H9 (cell line): ENCODE measurements around the gene CFAP107. TPM values are rescaled to one million over a fixed set of nuclear protein-coding genes. Genes with fewer than 3 reads are reported as not detected.

Experiments used
- DNase-seq: peaks from one replicate; pipeline ENCODE4 v3.0.0-alpha.2; 2017
- H2AFZ ChIP-seq: one replicate; pipeline ENCODE4 v1.6.1; 2013; ENCODE audit warnings: mild to moderate bottlenecking, low read length, control low read depth, moderate library complexity
- H2AK5ac ChIP-seq: 2 replicates; pipeline ENCODE4 v1.6.1; 2013; ENCODE audit warnings: low read length, control low read depth, mixed read lengths; ENCODE audit not compliant: insufficient read length
- H2BK120ac ChIP-seq: one replicate; pipeline ENCODE4 v1.6.1; 2013; ENCODE audit warnings: low read depth, mild to moderate bottlenecking, low read length, control low read depth, inconsistent platforms; ENCODE audit not compliant: poor library complexity, severe bottlenecking
- H2BK12ac ChIP-seq: 2 replicates; pipeline ENCODE4 v1.6.1; 2013; ENCODE audit warnings: low read length, control low read depth, mixed read lengths, low read depth; ENCODE audit not compliant: insufficient read length
- H2BK15ac ChIP-seq: 2 replicates; pipeline ENCODE4 v1.6.1; 2013; ENCODE audit warnings: low read depth, low read length, control low read depth
- H2BK20ac ChIP-seq: one replicate; pipeline ENCODE4 v1.6.1; 2013; ENCODE audit warnings: low read depth, mild to moderate bottlenecking, low read length, control low read depth, inconsistent platforms; ENCODE audit not compliant: poor library complexity, severe bottlenecking
- H2BK5ac ChIP-seq: 2 replicates; pipeline ENCODE4 v1.6.1; 2013; ENCODE audit warnings: low read length, control low read depth, mixed read lengths; ENCODE audit not compliant: insufficient read length
- H3K14ac ChIP-seq: 2 replicates; pipeline ENCODE4 v1.6.1; 2013; ENCODE audit warnings: low read length, control low read depth; ENCODE audit not compliant: insufficient read depth
- H3K18ac ChIP-seq: 2 replicates; pipeline ENCODE4 v1.6.1; 2013; ENCODE audit warnings: low read depth, mild to moderate bottlenecking, mixed read lengths, low read length, control low read depth; ENCODE audit not compliant: insufficient read length
- H3K23ac ChIP-seq: 2 replicates; pipeline ENCODE4 v1.6.1; 2013; ENCODE audit warnings: low read length, control low read depth, mixed read lengths, low read depth; ENCODE audit not compliant: insufficient read length
- H3K23me2 ChIP-seq: 2 replicates; pipeline ENCODE4 v1.6.1; 2013; ENCODE audit warnings: low read depth, mild to moderate bottlenecking, mixed read lengths, low read length, control low read depth; ENCODE audit not compliant: insufficient read length, poor library complexity, severe bottlenecking
- H3K27ac ChIP-seq: 2 replicates; pipeline ENCODE4 v1.5.1; 2013; ENCODE audit warnings: low read length, control low read depth, mixed read lengths, low read depth; ENCODE audit not compliant: insufficient read length
- H3K27me3 ChIP-seq: 2 replicates; pipeline ENCODE4 v1.6.1; 2013; ENCODE audit warnings: low read length, control low read depth, inconsistent platforms; ENCODE audit not compliant: insufficient read depth
- H3K4ac ChIP-seq: 2 replicates; pipeline ENCODE4 v1.6.1; 2013; ENCODE audit warnings: low read depth, mild to moderate bottlenecking, control low read depth, inconsistent platforms, low read length, moderate library complexity
- H3K4me1 ChIP-seq: 2 replicates; pipeline ENCODE4 v1.6.1; 2013; ENCODE audit warnings: low read length, control low read depth, inconsistent platforms; ENCODE audit not compliant: insufficient read depth
- H3K4me2 ChIP-seq: 2 replicates; pipeline ENCODE4 v1.6.1; 2013; ENCODE audit warnings: low read length, control low read depth, mixed read lengths; ENCODE audit not compliant: insufficient read length, insufficient read depth
- H3K56ac ChIP-seq: 2 replicates; pipeline ENCODE4 v1.6.1; 2013; ENCODE audit warnings: low read depth, mild to moderate bottlenecking, mixed read lengths, low read length, control low read depth; ENCODE audit not compliant: insufficient read length
- H3K79me1 ChIP-seq: 2 replicates; pipeline ENCODE4 v1.6.1; 2013; ENCODE audit warnings: low read depth, mild to moderate bottlenecking, moderate library complexity, low read length, control low read depth, inconsistent platforms; ENCODE audit not compliant: insufficient read depth, poor library complexity, severe bottlenecking
- H3K79me2 ChIP-seq: 2 replicates; pipeline ENCODE4 v1.6.1; 2013; ENCODE audit warnings: low read length, control low read depth, inconsistent platforms; ENCODE audit not compliant: insufficient read depth
- H3K9ac ChIP-seq: 2 replicates; pipeline ENCODE4 v1.6.1; 2013; ENCODE audit warnings: low read length, control low read depth, mixed read lengths; ENCODE audit not compliant: insufficient read length; ENCODE audit errors: extremely low read depth
- H3K9me3 ChIP-seq: one replicate; pipeline ENCODE4 v1.6.1; 2013; ENCODE audit warnings: low read depth, low read length, inconsistent platforms; ENCODE audit not compliant: control insufficient read depth
- H3T11ph ChIP-seq: one replicate; pipeline ENCODE4 v1.6.1; 2013; ENCODE audit warnings: mild to moderate bottlenecking, low read length, control low read depth, inconsistent platforms
- H4K20me1 ChIP-seq: one replicate; pipeline ENCODE4 v1.6.1; 2013; ENCODE audit not compliant: control insufficient read depth, insufficient read length, insufficient read depth
- H4K5ac ChIP-seq: 2 replicates; pipeline ENCODE4 v1.6.1; 2013; ENCODE audit warnings: low read depth, mild to moderate bottlenecking, mixed read lengths, low read length, control low read depth; ENCODE audit not compliant: insufficient read length
- H4K8ac ChIP-seq: replicated peaks from 2 replicates; pipeline ENCODE4 v1.6.1; 2013; ENCODE audit warnings: low read length, control low read depth, mixed read lengths, low read depth; ENCODE audit not compliant: insufficient read length
- H4K91ac ChIP-seq: 2 replicates; pipeline ENCODE4 v1.6.1; 2013; ENCODE audit warnings: low read depth, mild to moderate bottlenecking, moderate library complexity, mixed read lengths, low read length, control low read depth; ENCODE audit not compliant: insufficient read length
- H3K27ac Mint-ChIP-seq, 3 experiments: 2 replicates in 2 of 3; 3 replicates in 1 of 3; pipeline ENCODE4 v1.8.0; 2020 to 2021; ENCODE audit warnings: mixed read lengths in 3 of 3, mild to moderate bottlenecking in 1 of 3, moderate library complexity in 1 of 3
- H3K27me3 Mint-ChIP-seq: 2 replicates; pipeline ENCODE4 v1.8.0; 2021; ENCODE audit warnings: low read depth, mild to moderate bottlenecking, moderate library complexity, mixed read lengths
- H3K36me3 Mint-ChIP-seq, 3 experiments: 2 replicates in 2 of 3; 3 replicates in 1 of 3; pipeline ENCODE4 v1.8.0; 2020 to 2021; ENCODE audit warnings: low read depth in 3 of 3, mixed read lengths in 3 of 3; ENCODE audit not compliant: insufficient read depth in 1 of 3
- H3K4me1 Mint-ChIP-seq, 2 experiments: 2 replicates each; pipeline ENCODE4 v1.8.0; 2020; ENCODE audit warnings: mixed read lengths in 2 of 2
- H3K4me3 Mint-ChIP-seq, 2 experiments: 2 replicates in 1 of 2; 3 replicates in 1 of 2; pipeline ENCODE4 v1.8.0; 2020 to 2021; ENCODE audit warnings: mild to moderate bottlenecking in 2 of 2, mixed read lengths in 2 of 2, moderate library complexity in 1 of 2
- H3K9me3 Mint-ChIP-seq, 2 experiments: 2 replicates in 1 of 2; 3 replicates in 1 of 2; pipeline ENCODE4 v1.8.0; 2020; ENCODE audit warnings: mild to moderate bottlenecking in 2 of 2, mixed read lengths in 2 of 2, moderate library complexity in 1 of 2
- CTCF ChIP-seq: fragments of 200-600 bp; sonication (generic); conservative IDR thresholded peaks from 3 replicates; pipeline ENCODE4 v1.8.0; 2021; ENCODE audit warnings: antibody characterized with exemption, mild to moderate bottlenecking
- WGBS: extraction: QIAGEN DNeasy Blood & Tissue Kit; methylation state at CpG from one replicate; pipeline ENCODE4 v1.1.7; 2013; ENCODE audit warnings: missing lambda C conversion rate, low lambda C conversion rate, mixed read lengths; ENCODE audit not compliant: insufficient read length; ENCODE audit errors: extremely low coverage; 5-methylcytosine and 5-hydroxymethylcytosine counted together
- total RNA-seq: library from RNA; stranded (reverse); gene quantifications from 2 replicates; pipeline ENCODE4 v1.2.1, GENCODE V29; 2021

Gene CFAP107
- total RNA-seq, 1 experiment from 2014 or later, result not detected

- H3K27me3 Mint-ChIP-seq, result peaks cover 1% of the 10 kb centered on the region; the same call in 1 of the 2 replicates
- H3K4me2 ChIP-seq, result no peak overlapping the region
- H2BK15ac ChIP-seq, result no peak overlapping the region
- H2AFZ ChIP-seq, result no peak overlapping the region
- H3K27ac Mint-ChIP-seq, result no peak overlapping the region
- H3K23me2 ChIP-seq, result no peaks in the 10 kb centered on the region
- H2AK5ac ChIP-seq, result no peak overlapping the region
- no peak overlapping the region for H4K5ac ChIP-seq
- no peak overlapping the region for H3K56ac ChIP-seq
- no peak overlapping the region for H2BK20ac ChIP-seq
- H3T11ph ChIP-seq, result no peak overlapping the region
- WGBS, result no CpG with 5 or more reads among the region's 5 CpGs
- H3K4me3 Mint-ChIP-seq, result no peak overlapping the region
- peaks cover 83 to 89% of the 10 kb centered on the region in 2 experiments for H3K9me3 Mint-ChIP-seq
- no peak for DNase-seq
- H3K4ac ChIP-seq, result no peak overlapping the region
- no peaks in the 10 kb centered on the region for H3K4me1 Mint-ChIP-seq
- no peaks in the 10 kb centered on the region for H3K4me1 ChIP-seq
- no peak overlapping the region for H3K27ac ChIP-seq
- no peak overlapping the region for H3K14ac ChIP-seq
- no peaks in the 10 kb centered on the region for H3K79me2 ChIP-seq
- H3K79me1 ChIP-seq, result no peaks in the 10 kb centered on the region
- H2BK12ac ChIP-seq, result no peak overlapping the region
- H4K8ac ChIP-seq, result no peak overlapping the region
- H3K36me3 Mint-ChIP-seq, result peaks cover 0 to 33% (median 2%) of the 10 kb centered on the region in 3 experiments; a peak in 5 of 7 replicates
- no peaks in the 10 kb centered on the region for H4K20me1 ChIP-seq
- H3K9ac ChIP-seq, result no peak overlapping the region
- H2BK120ac ChIP-seq, result no peak overlapping the region
- no peak overlapping the region for H4K91ac ChIP-seq
- no peak for TF ChIP-seq CTCF
- H3K9me3 ChIP-seq, result peaks cover 54% of the 10 kb centered on the region
- no peak overlapping the region for H3K18ac ChIP-seq
- no peak overlapping the region for H3K23ac ChIP-seq
- H2BK5ac ChIP-seq, result no peak overlapping the region
- no peaks in the 10 kb centered on the region for H3K27me3 ChIP-seq
Observed at GRCh38 chr1:12810691-12811408, 64.8 kb downstream of the CFAP107 start.
